GM13976 (cell line): ENCODE data around the gene EFNA5.
"Not testable (repeated sequence)": the region's sequence is repeated elsewhere in the genome, so short reads cannot be mapped to it uniquely, and the experiment has no call there.

ENCODE experiments used
- DNase-seq: peaks from one replicate; pipeline ENCODE4 v3.0.0; 2012; ENCODE audit warnings: low spot score
- in situ Hi-C: fragments of 300-500 bp; cut with MboI; formaldehyde crosslinking; loops from one replicate; pipeline ENCODE4 v1.12.0; 2022; ENCODE audit warnings: low sequenced_read_pairs, mixed read lengths, inconsistent platforms; ENCODE audit not compliant: unreplicated experiment
- TF ChIP-seq, protein P1 (sequence below): IDR thresholded peaks from 2 replicates; pipeline ENCODE4 v1.5.1; 2012; ENCODE audit warnings: borderline replicate concordance, mild to moderate bottlenecking; ENCODE audit not compliant: insufficient read depth; ENCODE audit errors: extremely low read depth, missing control alignments, control extremely low read depth

Gene EFNA5

DNA sequence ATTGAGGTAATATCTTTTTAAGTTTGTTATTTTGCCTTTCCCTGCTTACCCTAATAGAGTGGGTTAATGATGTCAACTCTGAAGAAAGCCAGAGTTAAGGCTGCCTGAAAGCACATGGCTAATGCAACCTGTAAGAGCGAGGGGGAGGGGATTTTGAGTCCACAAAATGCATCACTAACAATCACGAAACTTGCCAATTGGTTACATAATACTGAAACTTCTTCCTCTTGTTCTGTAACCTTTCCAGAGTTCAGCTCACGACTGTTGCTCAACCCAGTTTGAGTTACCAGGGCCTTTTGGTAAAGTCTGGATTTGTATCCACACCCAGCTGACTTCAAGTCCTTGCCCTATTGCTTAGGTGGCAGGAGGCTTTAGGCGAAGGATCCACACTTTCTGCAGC, 308.8 kb downstream of the EFNA5 start:
- TF ChIP-seq, protein P1, sequence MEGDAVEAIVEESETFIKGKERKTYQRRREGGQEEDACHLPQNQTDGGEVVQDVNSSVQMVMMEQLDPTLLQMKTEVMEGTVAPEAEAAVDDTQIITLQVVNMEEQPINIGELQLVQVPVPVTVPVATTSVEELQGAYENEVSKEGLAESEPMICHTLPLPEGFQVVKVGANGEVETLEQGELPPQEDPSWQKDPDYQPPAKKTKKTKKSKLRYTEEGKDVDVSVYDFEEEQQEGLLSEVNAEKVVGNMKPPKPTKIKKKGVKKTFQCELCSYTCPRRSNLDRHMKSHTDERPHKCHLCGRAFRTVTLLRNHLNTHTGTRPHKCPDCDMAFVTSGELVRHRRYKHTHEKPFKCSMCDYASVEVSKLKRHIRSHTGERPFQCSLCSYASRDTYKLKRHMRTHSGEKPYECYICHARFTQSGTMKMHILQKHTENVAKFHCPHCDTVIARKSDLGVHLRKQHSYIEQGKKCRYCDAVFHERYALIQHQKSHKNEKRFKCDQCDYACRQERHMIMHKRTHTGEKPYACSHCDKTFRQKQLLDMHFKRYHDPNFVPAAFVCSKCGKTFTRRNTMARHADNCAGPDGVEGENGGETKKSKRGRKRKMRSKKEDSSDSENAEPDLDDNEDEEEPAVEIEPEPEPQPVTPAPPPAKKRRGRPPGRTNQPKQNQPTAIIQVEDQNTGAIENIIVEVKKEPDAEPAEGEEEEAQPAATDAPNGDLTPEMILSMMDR: no peak
- no peak for DNase-seq
- in situ Hi-C loops: no loop called here

DNA sequence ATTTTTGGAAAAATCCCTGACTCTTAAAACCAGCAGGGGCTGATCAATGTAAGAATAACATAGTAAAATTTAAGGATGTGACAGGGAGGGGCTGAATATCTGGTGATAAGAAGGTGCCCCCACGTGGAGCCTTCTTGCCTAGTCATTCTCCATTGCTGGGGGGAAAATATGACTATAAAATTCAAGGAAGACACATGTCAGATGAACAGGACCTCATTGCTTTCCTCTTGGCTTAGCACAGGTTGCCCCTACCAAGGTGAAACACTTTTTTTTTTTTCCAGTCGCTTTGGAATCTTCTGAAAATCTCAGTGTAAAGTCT, 310.9 kb downstream of the EFNA5 start:
- TF ChIP-seq, protein P1: no peak
- in situ Hi-C loops: no loop called here
- DNase-seq: no peak

DNA sequence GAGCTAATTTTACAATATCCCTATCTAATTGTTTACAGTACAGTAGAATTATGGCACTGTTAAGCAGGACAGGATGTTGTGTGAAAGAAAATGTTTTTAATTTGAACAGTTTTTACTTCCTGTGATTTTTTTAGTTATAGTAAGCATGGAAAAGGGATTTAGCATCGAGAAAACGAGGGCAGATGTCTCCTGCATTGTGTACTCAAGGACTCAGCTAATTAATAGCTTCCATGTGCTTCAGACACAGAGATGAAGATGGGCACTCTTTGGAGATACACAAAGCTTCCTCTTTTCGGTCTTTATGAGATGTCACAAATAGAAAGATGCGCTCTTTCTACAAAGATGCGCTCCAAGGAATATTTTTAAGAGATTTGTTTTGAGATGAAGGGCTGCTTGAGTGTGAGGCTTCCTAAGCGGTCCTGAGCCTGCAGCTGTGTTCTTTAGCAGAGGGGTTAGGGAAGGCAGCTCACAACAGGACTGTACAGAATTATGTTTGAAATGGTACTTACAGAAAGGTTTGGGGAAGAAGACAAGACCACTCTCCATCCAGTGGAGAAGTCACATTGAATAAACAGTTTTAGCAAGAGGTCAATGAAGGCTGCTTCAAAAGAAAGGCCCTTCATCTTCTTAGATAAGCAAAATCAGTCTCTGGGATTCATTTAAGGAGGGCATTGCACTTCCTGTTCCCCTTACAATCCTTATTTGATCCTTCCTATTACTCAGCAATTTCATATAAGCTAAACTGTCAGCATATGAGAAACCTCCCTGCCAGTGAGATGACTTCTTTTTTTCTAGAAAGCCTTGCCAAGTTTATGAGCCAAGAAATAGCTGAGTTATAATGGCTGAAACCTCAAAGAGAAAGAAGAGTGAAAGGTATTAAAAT, 311.5 kb downstream of the EFNA5 start:
- TF ChIP-seq, protein P1: no peak
- no peak for DNase-seq
- in situ Hi-C loops: no loop called here

GRCh38 chr5:107356891-107357290, 313.8 kb downstream of the EFNA5 start:
- TF ChIP-seq, protein P1: no peak
- no peak for DNase-seq
- in situ Hi-C loops: no loop called here

- TF ChIP-seq, protein P1: no peak
- in situ Hi-C loops: no loop called here
Observed at GRCh38 chr5:107352576-107352975, 318.2 kb downstream of the EFNA5 start.

GRCh38 chr5:107346580-107346979, 324.2 kb downstream of the EFNA5 start:
- DNase-seq, in situ Hi-C loops: not testable (repeated sequence)

More at GRCh38 chr5:107352576-107352975, 318.2 kb downstream of the EFNA5 start:
- no peak for DNase-seq

- in situ Hi-C loops: no loop called here
- no peak for DNase-seq
- TF ChIP-seq, protein P1: no peak
Observed at GRCh38 chr5:107342371-107342770, 328.4 kb downstream of the EFNA5 start.
